Esophagus squamous epithelium (tissue), 5 donors: Measurements from ENCODE around the gene CCDC187. TPM values are rescaled to one million over a fixed set of nuclear protein-coding genes. Genes with fewer than 3 reads are reported as not detected.

ENCODE experiments used
- DNase-seq: peaks from one replicate; lab custom pipeline; 2025; lab: John Stamatoyannopoulos, UW
- H3K27ac ChIP-seq, 4 donors: fragments of 200-600 bp; sonication (generic); one replicate each; pipeline ENCODE4 v1.5.1; 2016 to 2019; ENCODE audit warnings: mild to moderate bottlenecking in 1 of 4
- H3K27me3 ChIP-seq, 4 donors: fragments of 200-600 bp; sonication (generic); 1 replicate in 3 of 4; 2 replicates in 1 of 4; pipeline versions ENCODE4 v1.5.1 to v1.6.0; 2017 to 2021; ENCODE audit warnings: antibody characterized with exemption in 1 of 4
- H3K36me3 ChIP-seq, 3 donors: fragments of 200-600 bp; sonication (generic); one replicate each; pipeline ENCODE4 v1.5.1; 2016 to 2019
- H3K4me1 ChIP-seq, 3 donors: fragments of 200-600 bp; sonication (generic); one replicate each; pipeline ENCODE4 v1.5.1; 2017 to 2019
- H3K4me3 ChIP-seq, 4 donors: fragments of 200-600 bp; sonication (generic); 1 replicate in 3 of 4; 2 replicates in 1 of 4; pipeline ENCODE4 v1.5.1; 2016 to 2019; ENCODE audit warnings: mild to moderate bottlenecking in 2 of 4, moderate library complexity in 1 of 4
- H3K9me3 ChIP-seq, 3 donors: fragments of 200-600 bp; sonication (generic); one replicate each; pipeline ENCODE4 v1.5.1; 2016 to 2019
- POLR2A ChIP-seq, 4 donors: fragments of 450-650 bp; IDR thresholded peaks; one replicate each; pipeline ENCODE4 v1.6.1; 2017; ENCODE audit warnings: antibody characterized with exemption in 4 of 4, mild to moderate bottlenecking in 4 of 4, moderate library complexity in 3 of 4
- WGBS, 2 donors: methylation state at CpG; one replicate each; pipeline ENCODE4 v1.1.5; 2018; 5-methylcytosine and 5-hydroxymethylcytosine counted together
- intact Hi-C: fragments of 100-400 bp; cut with DNase I; formaldehyde crosslinking; loops from one replicate; pipeline ENCODE4 v1.15.0; 2022
- total RNA-seq, 4 donors: library from RNA; depleted of rRNA; stranded (reverse); fragments of >200 nt; gene quantifications; one replicate each; pipeline ENCODE4 v1.1.0, GENCODE V29; 2016
- TF ChIP-seq, protein P1 (sequence below), 6 experiments: fragments of 450-650 bp in 4 of 6; fragments of 200-600 bp in 2 of 6; sonication (generic) in 2 of 6; IDR thresholded peaks; one replicate each; pipeline ENCODE4 v1.5.1; 2016 to 2019; ENCODE audit warnings: antibody characterized with exemption in 6 of 6, mild to moderate bottlenecking in 4 of 6, moderate library complexity in 4 of 6
- donor health status: DM: yes; HTN: yes; CAD: no.

Gene CCDC187
- total RNA-seq, 4 donors from 2014 or later: not detected

DNA sequence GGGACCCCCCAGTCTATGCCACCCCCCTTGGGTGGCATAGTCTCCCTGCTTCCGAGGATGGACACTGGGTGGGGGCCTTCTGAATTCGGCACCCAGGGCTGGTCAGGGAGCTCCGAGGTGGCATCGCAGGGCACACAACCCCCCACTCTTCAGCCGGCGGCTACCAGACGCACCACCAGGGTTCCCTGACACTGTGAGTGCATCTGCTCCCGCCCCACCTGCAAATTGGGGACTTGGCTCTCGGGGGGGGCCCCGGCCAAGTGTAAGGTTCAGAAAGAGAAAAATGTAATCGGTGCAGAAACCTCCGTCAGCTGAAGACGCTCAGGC, 45.6 kb downstream of the CCDC187 start:
- DNase-seq: no peak

DNA sequence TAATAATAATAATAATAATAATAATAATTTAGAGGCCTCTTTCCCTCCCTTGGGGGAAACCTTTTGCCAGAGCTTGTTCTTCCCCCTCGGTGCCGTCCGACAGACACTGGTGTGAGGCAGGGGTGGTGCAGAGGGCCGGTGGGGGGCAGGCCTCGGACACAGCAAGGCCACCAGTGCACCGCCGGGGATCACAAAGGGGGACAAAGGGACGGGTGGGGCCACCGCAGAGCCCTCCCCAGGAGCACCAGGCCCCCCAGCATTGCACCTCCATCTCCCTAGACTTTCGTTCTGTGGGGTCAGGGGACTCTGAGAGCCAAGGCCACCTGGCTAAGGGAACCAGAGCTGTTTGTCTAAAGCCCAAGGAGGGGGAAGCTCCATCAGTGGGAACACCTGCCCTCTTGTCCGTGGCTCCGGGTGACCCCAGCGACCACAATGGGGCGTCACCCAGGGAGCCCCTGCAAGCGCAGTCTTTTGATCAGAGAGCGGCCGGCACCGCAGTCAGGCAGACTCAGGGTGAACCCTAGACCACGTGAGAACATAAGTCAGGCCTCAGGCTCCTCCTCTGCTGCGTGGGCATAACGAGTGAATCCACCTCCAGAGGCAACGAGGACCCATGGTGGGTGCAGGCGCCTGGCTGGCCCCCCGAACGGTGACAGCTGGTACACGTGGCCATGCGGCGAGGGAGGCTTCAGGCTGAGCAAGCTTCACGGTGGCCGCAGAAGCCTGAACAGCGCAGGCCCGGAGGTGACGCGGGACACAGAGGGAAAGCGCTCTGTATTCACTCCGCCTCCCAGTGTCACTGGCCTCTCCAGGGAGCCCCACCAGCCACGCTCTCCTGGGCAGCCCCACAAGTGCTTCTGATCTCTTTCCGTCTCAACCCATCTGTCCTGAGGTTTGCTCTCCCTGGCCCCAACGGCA, 46.3 kb downstream of the CCDC187 start:
- no peaks in the 10 kb centered on the region for H3K9me3 ChIP-seq
- H3K4me3 ChIP-seq: no peak overlapping the region
- no peaks in the 10 kb centered on the region for H3K36me3 ChIP-seq
- H3K4me1 ChIP-seq: no peaks in the 10 kb centered on the region
- H3K27ac ChIP-seq: no peak overlapping the region
- TF ChIP-seq, protein P1, sequence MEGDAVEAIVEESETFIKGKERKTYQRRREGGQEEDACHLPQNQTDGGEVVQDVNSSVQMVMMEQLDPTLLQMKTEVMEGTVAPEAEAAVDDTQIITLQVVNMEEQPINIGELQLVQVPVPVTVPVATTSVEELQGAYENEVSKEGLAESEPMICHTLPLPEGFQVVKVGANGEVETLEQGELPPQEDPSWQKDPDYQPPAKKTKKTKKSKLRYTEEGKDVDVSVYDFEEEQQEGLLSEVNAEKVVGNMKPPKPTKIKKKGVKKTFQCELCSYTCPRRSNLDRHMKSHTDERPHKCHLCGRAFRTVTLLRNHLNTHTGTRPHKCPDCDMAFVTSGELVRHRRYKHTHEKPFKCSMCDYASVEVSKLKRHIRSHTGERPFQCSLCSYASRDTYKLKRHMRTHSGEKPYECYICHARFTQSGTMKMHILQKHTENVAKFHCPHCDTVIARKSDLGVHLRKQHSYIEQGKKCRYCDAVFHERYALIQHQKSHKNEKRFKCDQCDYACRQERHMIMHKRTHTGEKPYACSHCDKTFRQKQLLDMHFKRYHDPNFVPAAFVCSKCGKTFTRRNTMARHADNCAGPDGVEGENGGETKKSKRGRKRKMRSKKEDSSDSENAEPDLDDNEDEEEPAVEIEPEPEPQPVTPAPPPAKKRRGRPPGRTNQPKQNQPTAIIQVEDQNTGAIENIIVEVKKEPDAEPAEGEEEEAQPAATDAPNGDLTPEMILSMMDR (IDR thresholded peaks at IDR 0.05): no peak
- no peak for TF ChIP-seq POLR2A (IDR thresholded peaks at IDR 0.05)
- intact Hi-C loops: no loop called here
- no peak for DNase-seq
- 60 to 90% methylated on average over 1 to 12 of the region's 39 CpGs for WGBS, 2 donors
- peaks cover 0 to 68% (median 0%) of the 10 kb centered on the region in 4 donors for H3K27me3 ChIP-seq

More for the DNA sequence above, 45.6 kb downstream of the CCDC187 start:
- peaks cover 0 to 61% (median 0%) of the 10 kb centered on the region in 4 donors for H3K27me3 ChIP-seq
- H3K36me3 ChIP-seq: no peaks in the 10 kb centered on the region
- H3K4me3 ChIP-seq: no peak overlapping the region
- no peaks in the 10 kb centered on the region for H3K9me3 ChIP-seq
- TF ChIP-seq, protein P1 (IDR thresholded peaks at IDR 0.05): no peak
- TF ChIP-seq POLR2A (IDR thresholded peaks at IDR 0.05): no peak
- H3K4me1 ChIP-seq: no peaks in the 10 kb centered on the region
- WGBS, 2 donors: 79% methylated on average over 5 of the region's 13 CpGs; no CpG with 5 or more reads in 1 of the 2 donors
- H3K27ac ChIP-seq: no peak overlapping the region
- intact Hi-C loops: no loop called here

DNA sequence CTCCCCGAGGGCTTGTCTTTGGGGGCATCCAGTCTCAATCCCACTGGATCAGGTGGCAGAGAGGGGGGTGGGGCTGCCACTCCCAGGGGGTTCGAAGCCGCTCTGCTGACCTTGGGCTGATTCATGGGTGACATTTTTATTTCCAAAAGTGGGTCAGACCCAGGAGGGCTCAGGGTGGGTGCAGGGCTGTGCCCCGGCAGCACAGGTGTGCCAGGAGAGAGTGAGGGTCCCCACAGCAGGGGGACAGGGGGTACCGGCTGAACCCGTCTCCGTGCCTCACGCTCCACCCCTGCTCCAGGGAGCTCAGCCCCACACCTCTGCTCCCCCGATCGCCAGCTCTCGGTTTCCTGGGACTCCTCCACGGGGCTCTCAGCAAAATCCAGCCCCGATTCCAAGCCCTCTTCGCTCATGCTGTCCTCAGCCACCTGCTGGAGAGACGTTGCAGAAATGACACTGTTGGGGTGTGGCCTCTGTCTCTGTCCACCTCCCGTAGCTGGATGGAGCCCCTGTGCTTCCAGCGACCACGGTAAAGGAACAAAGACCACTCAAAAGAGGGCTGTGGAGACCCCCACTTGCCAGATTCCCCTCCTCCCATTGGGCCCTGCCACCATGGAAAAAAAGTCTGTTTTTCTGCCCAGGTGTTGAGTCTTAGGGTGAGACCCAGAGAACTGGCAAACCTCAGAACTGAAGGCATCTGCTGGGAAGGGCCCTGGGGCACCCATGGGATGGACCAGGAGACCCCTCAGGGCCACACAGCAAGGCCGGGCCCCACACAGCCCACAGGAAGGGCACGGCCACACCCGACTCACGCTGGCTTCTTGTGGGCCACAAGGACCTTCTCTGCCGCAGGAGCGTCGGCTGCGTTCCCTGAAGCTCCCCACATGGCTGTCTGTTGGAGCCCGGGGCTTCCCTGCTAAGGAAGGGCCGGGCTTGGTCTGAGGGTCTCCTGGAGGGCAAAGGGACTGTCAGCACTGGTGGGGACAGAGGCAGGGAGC, 47.7 kb downstream of the CCDC187 start:
- Histone ChIP-seq H3K9me3 (no peaks in the 10 kb centered on the region), H3K4me1 (peaks cover 0 to 5% (median 0%) of the 10 kb centered on the region in 3 donors), H3K27me3 (peaks cover 0 to 69% (median 0%) of the 10 kb centered on the region in 4 donors), H3K36me3 (no peaks in the 10 kb centered on the region), H3K27ac (no peak overlapping the region), H3K4me3 (no peak overlapping the region)
- intact Hi-C loops: no loop called here
- TF ChIP-seq, protein P1 (IDR thresholded peaks at IDR 0.05): peak in 1 of 6 experiments; percentile 32
- TF ChIP-seq POLR2A (IDR thresholded peaks at IDR 0.05): no peak
- DNase-seq: no peak
- WGBS, 2 donors: 20 to 52% methylated on average over 1 to 8 of the region's 28 CpGs

DNA sequence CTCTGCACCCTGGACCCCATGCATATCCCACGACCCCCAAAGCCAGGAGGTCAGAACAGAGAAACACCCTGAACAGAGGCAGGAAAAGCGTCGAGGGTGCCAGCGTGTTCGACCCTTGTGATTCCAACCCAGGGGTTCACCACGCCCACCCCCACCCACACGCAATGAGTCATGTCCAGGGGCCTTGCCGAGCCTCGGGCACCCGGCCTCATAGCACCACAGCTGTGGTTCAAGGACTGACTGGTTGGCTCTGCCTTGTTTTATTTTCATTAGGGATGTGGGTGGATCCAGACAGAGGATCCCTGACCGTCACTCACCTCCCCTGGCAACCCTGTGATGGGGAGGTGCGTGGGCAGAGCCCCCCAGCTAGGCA, 48.7 kb downstream of the CCDC187 start:
- Histone ChIP-seq H3K9me3 (no peaks in the 10 kb centered on the region), H3K27me3 (peaks cover 0 to 73% (median 0%) of the 10 kb centered on the region in 4 donors), H3K4me3 (no peak overlapping the region), H3K36me3 (no peaks in the 10 kb centered on the region), H3K27ac (no peak overlapping the region), H3K4me1 (peaks cover 0 to 8% (median 0%) of the 10 kb centered on the region in 3 donors)
- TF ChIP-seq POLR2A (IDR thresholded peaks at IDR 0.05): no peak
- TF ChIP-seq, protein P1 (IDR thresholded peaks at IDR 0.05): no peak
- WGBS, 2 donors: 20% methylated on average over 3 of the region's 12 CpGs; no CpG with 5 or more reads in 1 of the 2 donors
- no peak for DNase-seq
- intact Hi-C loops: no loop called here
